H1 (cell line): Measurements from ENCODE around the gene FOXI3.

Source experiments
- CHD7 ChIP-seq: fragments of 300-600 bp; sonication (generic); IDR thresholded peaks from 2 replicates; pipeline ENCODE4 v1.7.1; 2012; ENCODE audit warnings: low read length, moderate library complexity, mild to moderate bottlenecking, inconsistent platforms; ENCODE audit not compliant: insufficient replicate concordance
- CTCF ChIP-seq, 3 experiments: IDR thresholded peaks; 1 replicate in 2 of 3; 2 replicates in 1 of 3; pipeline versions ENCODE4 v1.5.1 to v1.6.1; 2011; ENCODE audit warnings: low read length in 3 of 3, mild to moderate bottlenecking in 3 of 3, inconsistent platforms in 2 of 3, low read depth in 1 of 3, moderate library complexity in 1 of 3; ENCODE audit not compliant: insufficient read depth in 1 of 3; ENCODE audit errors: control extremely low read depth in 1 of 3
- EGR1 ChIP-seq: IDR thresholded peaks from 2 replicates; pipeline ENCODE4 v1.6.1; 2011; ENCODE audit warnings: low read depth, low read length, borderline replicate concordance
- EP300 ChIP-seq, 2 experiments: IDR thresholded peaks; 1 replicate in 1 of 2; 2 replicates in 1 of 2; pipeline ENCODE4 v1.6.1; 2011 to 2012; ENCODE audit warnings: low read depth in 2 of 2, low read length in 2 of 2, mild to moderate bottlenecking in 2 of 2, borderline replicate concordance in 1 of 2, inconsistent platforms in 1 of 2, moderate library complexity in 1 of 2
- EZH2 ChIP-seq: fragments of 200-600 bp; sonication (generic); IDR thresholded peaks from 2 replicates; pipeline ENCODE4 v1.7.1; 2012; ENCODE audit warnings: low read depth, mild to moderate bottlenecking, moderate library complexity, low read length, inconsistent platforms; ENCODE audit not compliant: severe bottlenecking
- MAX ChIP-seq: IDR thresholded peaks from 2 replicates; pipeline ENCODE4 v1.6.1; 2012; ENCODE audit warnings: inconsistent platforms
- NANOG ChIP-seq: IDR thresholded peaks from 2 replicates; pipeline ENCODE4 v1.6.1; 2011; ENCODE audit warnings: low read length, low read depth, mild to moderate bottlenecking, inconsistent platforms; ENCODE audit not compliant: insufficient read depth, poor library complexity, severe bottlenecking
- NRF1 ChIP-seq: IDR thresholded peaks from 2 replicates; pipeline ENCODE4 v1.6.1; 2011; ENCODE audit warnings: mild to moderate bottlenecking, low read depth, low read length, improper control_type of control experiment
- POLR2A ChIP-seq, 2 experiments: IDR thresholded peaks; 1 replicate in 1 of 2; 2 replicates in 1 of 2; pipeline ENCODE4 v1.6.1; 2011; ENCODE audit warnings: low read depth in 2 of 2, low read length in 2 of 2, mild to moderate bottlenecking in 2 of 2; ENCODE audit errors: control extremely low read depth in 1 of 2
- POLR2AphosphoS5 ChIP-seq: IDR thresholded peaks from 2 replicates; pipeline ENCODE4 v1.6.1; 2011; ENCODE audit warnings: low read depth, low read length
- SP1 ChIP-seq: IDR thresholded peaks from 2 replicates; pipeline ENCODE4 v1.6.1; 2011; ENCODE audit warnings: low read depth, low read length
- TF ChIP-seq, protein P1 (sequence below): IDR thresholded peaks from 2 replicates; pipeline ENCODE4 v1.6.1; 2011; ENCODE audit warnings: low read length, improper control_type of control experiment

DNA sequence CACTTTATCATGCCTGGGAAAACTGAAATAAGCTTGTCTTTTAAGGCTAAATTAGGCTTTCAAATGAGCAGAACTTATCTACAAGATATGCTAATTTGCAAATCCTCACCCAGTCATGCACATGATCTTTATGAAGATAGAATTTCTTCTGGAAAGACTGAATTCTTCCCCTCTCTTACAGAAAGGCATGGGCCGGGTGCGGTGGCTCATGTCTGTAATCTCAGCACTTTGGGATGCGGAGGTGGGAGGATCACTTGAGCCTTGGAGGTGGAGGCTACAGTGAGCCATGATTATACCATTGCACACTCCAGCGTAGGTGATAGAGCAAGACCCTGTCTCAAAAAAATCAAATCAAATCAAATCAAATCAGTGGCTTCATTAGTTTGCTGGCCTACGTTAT is 11.7 kb upstream of the FOXI3 start:
- TF ChIP-seq CTCF (IDR thresholded peaks at IDR 0.05; ENCODE audit: control extremely low read depth in 1 of 3, insufficient read depth in 1 of 3, low read depth in 1 of 3, low read length in 3 of 3) (no peak), POLR2A (IDR thresholded peaks at IDR 0.05; ENCODE audit: control extremely low read depth in 1 of 2, low read depth in 2 of 2, low read length in 2 of 2) (no peak), EGR1 (no peak), CHD7 (no peak), POLR2AphosphoS5 (no peak), NANOG (no peak), NRF1 (no peak), SP1 (no peak), MAX (no peak), EP300 (IDR thresholded peaks at IDR 0.05; ENCODE audit: borderline replicate concordance in 1 of 2, low read depth in 2 of 2, low read length in 2 of 2) (no peak), EZH2 (no peak)
- TF ChIP-seq, protein P1, sequence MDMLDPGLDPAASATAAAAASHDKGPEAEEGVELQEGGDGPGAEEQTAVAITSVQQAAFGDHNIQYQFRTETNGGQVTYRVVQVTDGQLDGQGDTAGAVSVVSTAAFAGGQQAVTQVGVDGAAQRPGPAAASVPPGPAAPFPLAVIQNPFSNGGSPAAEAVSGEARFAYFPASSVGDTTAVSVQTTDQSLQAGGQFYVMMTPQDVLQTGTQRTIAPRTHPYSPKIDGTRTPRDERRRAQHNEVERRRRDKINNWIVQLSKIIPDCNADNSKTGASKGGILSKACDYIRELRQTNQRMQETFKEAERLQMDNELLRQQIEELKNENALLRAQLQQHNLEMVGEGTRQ: no peak
